NCI-H2227 (cell line): ENCODE data around the gene RTN4R.
A peak's percentile ranks its signal among the peaks of the same experiment; 100 is the strongest.
"Not testable (repeated sequence)": the region's sequence is repeated elsewhere in the genome, so short reads cannot be mapped to it uniquely, and the experiment has no call there.

Experiments used
- DNase-seq: peaks from one replicate; lab custom pipeline; 2025; ENCODE audit not compliant: unreplicated experiment; lab: John Stamatoyannopoulos, UW

Gene RTN4R

DNA sequence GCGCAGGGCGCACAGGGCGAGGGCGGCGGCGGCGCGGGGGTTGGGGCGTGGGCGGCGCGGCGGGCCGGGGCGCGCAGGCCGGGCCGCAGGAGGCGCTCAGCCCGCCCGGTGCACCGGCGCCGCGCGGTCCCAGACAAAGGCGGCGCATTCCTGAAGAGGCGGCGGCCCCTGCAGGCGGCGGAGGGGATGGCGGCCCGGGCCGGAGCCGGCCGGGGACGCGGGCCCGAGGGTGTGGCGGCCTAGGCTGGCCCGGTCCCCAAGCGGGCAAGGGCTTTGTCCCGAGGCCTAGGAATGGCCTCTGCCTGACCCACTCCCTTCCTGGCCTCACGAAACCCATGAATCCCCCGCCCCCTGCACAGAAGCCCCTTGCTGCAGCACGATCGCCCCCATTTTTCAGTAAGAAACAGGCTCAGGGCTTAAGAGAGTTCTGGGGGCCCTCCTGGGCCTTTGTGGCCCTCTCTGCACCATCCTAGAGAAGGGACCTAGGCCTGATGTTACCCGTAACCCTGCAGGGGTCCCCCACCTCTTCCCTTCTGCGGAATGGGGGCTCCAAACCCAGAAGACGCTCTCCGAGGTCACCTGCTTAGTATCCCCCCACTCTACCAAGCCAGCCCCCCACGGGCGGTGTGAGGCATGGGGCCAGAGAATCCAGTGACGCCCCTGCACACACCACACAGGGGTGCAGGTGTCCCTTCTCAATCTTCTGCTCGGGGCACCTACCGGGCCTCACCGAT, at the start of gene RTN4R:
RTN4R (minus strand) TSS at position 40 of the 734 bp plus-strand sequence. CDS start 226 bp downstream, outside the sequence.
- DNase-seq = peak; percentile 86

DNA sequence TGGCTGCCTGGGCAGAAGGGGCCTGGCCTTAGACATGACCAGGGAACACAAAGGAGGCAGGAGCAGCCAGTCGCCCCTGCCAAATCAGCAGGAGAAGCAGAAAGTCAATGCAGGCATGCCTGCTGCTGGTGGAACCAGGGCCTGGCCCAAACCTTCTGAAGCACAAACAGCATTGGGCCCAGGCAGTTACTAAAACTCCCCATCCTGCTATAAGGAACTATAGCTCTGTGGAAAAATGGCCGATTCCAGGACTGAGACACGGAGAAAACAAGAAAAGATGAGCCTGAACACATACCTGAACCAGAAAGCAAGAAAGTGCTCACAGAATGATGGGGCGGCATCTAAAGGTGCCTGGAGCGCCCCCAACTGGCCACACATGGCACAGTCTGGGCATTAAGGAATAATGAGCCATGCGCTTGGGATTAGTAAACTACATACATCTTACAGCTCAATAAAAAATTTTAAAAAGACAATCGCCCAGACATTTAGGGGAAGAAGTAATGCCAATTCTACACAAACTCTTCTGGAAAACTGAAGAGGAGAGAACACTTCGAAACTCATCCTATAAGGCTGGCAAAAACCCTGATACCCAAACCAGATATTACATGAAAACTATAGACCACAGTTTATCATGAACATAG, 49.4 kb upstream of the RTN4R start:
- DNase-seq = peak; percentile 59

- no peak for DNase-seq
Measured at GRCh38 chr22:20316844-20317401, 48.8 kb upstream of the RTN4R start.

- no peak for DNase-seq
Measured at GRCh38 chr22:20316217-20316843, 48.2 kb upstream of the RTN4R start.

- no peak for DNase-seq
Measured at GRCh38 chr22:20315337-20316216, 47.5 kb upstream of the RTN4R start.

DNA sequence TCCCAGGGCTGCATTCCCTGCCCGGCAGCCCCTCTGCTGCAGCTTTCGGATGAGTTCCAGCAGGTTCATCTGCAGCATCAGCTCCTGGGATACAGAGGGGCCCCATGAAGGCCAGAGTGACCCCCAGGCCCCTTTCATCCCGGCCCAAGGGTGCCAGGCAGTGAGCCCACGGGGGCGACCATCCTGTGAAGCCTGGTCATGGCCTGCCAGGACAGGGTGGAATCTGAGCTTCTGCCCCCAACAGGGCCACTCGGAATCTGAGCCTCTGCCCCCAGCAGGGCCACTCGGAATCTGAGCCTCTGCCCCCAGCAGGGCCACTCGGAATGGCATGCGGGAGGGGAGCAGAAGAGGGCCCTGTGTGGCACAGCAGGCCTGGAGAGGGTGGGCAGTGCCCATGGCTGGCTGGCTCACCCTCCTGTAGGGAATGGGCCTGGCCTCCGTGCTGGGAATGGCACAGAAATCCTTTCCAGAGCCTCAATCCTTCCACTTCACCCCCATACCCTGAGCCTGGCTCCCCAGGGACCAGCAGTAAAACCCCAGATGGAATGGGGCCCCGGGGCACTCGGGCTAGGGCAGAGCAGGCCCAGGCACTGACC, 46.7 kb upstream of the RTN4R start:
- DNase-seq = not testable (repeated sequence)

GRCh38 chr22:20314206-20314605, 46.1 kb upstream of the RTN4R start:
- DNase-seq = not testable (repeated sequence)

GRCh38 chr22:20313306-20314077, 45.4 kb upstream of the RTN4R start:
- DNase-seq = not testable (repeated sequence)

DNA sequence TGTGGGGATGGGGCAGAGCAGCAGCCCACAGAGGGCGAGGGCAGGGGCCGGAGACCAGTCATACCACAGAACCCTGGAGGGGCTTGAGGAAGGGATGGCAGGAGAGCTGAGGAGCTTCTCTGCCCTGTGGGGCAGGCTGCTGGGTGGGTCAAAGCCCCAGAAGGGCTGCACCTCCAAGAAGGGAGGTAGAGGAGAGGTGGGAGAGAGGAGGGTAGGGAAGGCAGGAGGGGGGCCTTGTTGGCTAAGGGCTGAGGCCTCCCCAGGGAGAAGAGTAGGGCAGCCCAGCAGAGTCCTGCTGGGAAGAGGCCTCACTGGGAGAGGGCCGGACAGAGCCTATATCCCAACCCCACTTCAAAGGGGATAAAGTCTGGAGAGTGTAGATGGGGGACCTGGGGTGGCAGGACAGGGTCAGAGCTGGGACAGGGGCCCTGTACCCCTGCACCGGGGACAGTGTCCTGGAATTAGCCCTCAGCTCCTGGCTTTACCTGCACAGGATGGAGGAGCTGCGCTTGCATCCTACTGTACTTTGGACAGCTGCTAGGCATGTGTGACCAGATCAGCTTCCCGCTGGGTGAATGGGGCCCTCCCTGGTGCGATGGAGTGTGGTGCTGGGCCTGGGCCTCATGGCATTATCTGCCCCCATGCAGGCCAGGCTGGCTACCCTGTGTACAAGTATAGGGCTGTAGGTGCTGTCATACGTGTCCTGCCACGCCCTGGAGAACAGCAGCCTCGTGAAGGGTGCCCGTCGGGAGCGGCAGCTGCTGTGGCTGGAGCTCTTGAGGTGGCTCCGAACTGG, 44.5 kb upstream of the RTN4R start:
- DNase-seq = no peak

GRCh38 chr22:20311249-20312062, 43.3 kb upstream of the RTN4R start:
- not testable (repeated sequence) for DNase-seq

DNA sequence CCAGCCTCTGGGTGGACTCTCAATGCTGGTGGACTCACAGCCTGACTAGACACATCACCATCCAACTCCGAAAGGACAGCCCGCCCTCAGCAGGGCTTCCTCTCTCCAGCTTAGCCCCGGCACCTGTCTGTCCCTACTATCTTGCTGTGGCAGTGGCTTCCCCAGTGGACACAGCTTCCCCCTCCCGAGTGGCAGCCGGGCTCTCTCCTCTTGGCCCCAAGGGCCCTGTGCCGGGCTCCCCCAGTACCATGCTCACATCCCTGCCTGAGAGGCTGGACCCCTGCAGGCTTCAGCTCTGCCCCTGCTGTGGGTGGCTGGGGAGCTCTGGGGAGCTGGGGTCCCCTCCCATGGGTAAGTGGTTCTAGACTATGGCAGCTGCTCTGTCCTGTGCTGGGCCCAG, 42.7 kb upstream of the RTN4R start:
- DNase-seq = not testable (repeated sequence)

- DNase-seq = not testable (repeated sequence)
Measured at GRCh38 chr22:20310180-20310579, 42.1 kb upstream of the RTN4R start.

GRCh38 chr22:20308806-20309650, 40.9 kb upstream of the RTN4R start:
- not testable (repeated sequence) for DNase-seq

DNA sequence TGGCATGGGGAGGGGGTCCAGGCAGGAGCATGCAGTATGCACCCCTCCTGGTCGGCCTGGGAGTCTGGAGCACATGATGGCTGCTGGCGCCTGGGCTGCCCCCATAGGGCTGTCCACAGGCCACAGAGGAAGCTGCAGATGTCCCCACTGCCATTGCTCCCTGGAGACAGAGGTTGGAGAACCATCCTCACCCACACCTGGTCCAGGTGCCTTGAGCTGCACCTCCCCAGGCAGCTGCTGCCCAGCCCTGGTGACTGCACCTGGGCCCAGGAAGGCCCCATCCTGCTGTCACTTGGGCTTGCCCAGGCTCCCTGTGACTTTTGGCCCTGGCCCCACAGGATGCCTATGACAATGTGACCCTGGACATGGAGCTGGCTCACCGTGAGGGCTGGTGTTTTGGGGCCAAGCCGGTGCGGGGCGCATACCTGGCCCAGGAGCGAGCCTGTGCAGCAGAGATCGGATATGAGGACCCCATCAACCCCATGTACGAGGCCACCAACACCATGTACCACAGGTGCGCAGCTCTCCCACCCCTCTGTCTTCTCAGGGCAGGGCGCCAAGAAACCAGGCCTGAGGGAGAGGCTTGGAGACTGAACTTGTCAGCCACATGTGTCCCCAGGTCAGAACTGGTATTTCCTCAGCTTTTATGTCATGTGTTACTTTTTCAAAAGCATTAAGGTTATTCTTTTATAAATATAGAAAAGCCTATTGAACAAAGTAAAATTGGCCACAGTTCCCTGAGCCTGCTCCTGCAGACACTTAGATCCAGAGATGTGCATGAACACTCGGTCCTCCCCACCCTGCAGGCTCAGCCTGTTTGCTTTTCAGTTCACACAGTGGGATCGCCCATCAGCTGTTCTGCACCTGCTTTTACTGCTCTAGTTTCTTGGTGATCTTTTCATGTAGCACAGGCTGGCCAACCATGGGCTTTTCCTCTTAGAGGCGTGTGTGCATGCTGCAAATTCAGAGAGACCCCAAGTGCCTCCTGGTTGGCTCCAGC, 39.6 kb upstream of the RTN4R start:
- not testable (repeated sequence) for DNase-seq

DNA sequence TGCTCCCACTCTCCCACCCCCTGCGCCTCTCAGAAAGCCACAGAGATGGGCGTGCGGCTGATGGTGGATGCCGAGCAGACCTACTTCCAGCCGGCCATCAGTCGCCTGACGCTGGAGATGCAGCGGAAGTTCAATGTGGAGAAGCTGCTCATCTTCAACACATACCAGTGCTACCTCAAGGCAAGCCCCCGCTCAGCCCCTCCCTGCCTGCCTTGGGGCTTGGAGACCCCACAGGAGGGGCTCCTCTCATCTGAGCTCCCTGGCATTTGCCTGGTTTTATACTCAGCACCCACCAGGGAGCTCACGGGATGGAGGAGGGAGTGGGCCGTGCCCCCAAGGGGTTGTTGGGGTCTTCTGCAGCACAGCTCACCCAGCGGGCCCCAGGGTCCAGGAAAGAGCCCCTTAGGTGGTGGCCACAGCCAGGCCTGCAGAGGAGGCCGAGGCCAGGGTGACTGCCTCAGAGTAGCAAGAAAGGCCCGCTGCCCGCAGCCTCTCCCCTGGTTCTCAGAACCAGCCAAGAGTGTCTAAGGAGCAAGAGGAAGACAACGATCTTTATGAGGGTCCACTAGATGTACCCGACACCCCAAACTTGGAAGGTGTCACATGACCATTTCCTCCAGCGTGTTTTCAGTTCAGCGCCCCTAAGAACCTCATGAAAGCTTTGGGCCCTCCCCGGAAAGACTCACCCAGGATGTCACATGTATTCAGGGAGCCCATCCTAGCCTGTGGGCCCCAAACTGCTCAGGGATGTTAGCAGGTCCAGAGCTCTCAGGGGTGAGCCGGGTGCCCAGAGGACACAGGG, 38.7 kb upstream of the RTN4R start:
- not testable (repeated sequence) for DNase-seq
